CD4-positive, alpha-beta T cell (primary cell): Measurements from ENCODE around the gene PHEX. TPM values are rescaled to one million over a fixed set of nuclear protein-coding genes. Genes with fewer than 3 reads are reported as not detected.

Experiments
- ATAC-seq: fragments of 200-7000 bp; cut with Tn5 transposase; one replicate; pipeline ENCODE4 v1.10.0; 2022; ENCODE audit warnings: mild to moderate bottlenecking; ENCODE audit not compliant: poor library complexity
- CTCF ChIA-PET: fragments of 350-600 bp; sonication (Branson Sonifier 250); formaldehyde crosslinking; loops from one replicate; lab custom pipeline; 2021; ENCODE audit warnings: antibody characterized with exemption, inconsistent platforms; lab: Charles Lee
- POLR2A ChIA-PET: fragments of 350-600 bp; sonication (Branson Sonifier 250); formaldehyde crosslinking; loops from one replicate; lab custom pipeline; 2021; ENCODE audit warnings: antibody characterized with exemption, inconsistent platforms; lab: Charles Lee
- DNase-seq, 14 experiments: peaks; one replicate each; pipeline ENCODE4 v3.0.0-alpha.2; 2013 to 2020; ENCODE audit warnings: mixed read lengths in 2 of 14
- H3K27ac ChIP-seq, 2 donors: one replicate each; pipeline versions ENCODE4 v1.5.1 to v1.7.0; 2013; ENCODE audit warnings: low read length in 2 of 2, low read depth in 1 of 2, mild to moderate bottlenecking in 1 of 2
- H3K27me3 ChIP-seq, 2 experiments: 1 replicate in 1 of 2; 2 replicates in 1 of 2; pipeline versions ENCODE4 v1.6.1 to v1.7.0; 2013; ENCODE audit warnings: low read length in 2 of 2, control low read depth in 1 of 2, mild to moderate bottlenecking in 1 of 2, moderate library complexity in 1 of 2; ENCODE audit not compliant: insufficient read depth in 2 of 2, control insufficient read depth in 1 of 2
- H3K36me3 ChIP-seq: one replicate; pipeline ENCODE4 v1.6.1; 2013; ENCODE audit warnings: low read length, control low read depth; ENCODE audit not compliant: insufficient read depth
- H3K4me1 ChIP-seq: one replicate; pipeline ENCODE4 v1.6.1; 2013; ENCODE audit warnings: low read length, control low read depth; ENCODE audit not compliant: insufficient read depth
- H3K4me3 ChIP-seq: one replicate; pipeline ENCODE4 v1.5.1; 2013; ENCODE audit warnings: mild to moderate bottlenecking, low read length, moderate library complexity
- H3K9me3 ChIP-seq, 2 experiments: 1 replicate in 1 of 2; 2 replicates in 1 of 2; pipeline versions ENCODE4 v1.6.1 to v1.7.0; 2013; ENCODE audit warnings: low read length in 2 of 2, mild to moderate bottlenecking in 2 of 2, control low read depth in 1 of 2, moderate library complexity in 1 of 2; ENCODE audit not compliant: control insufficient read depth in 1 of 2, insufficient read depth in 1 of 2
- H3K27ac Mint-ChIP-seq: one replicate; pipeline ENCODE4 v1.8.0; 2020; ENCODE audit warnings: mixed read lengths
- H3K27me3 Mint-ChIP-seq: one replicate; pipeline ENCODE4 v1.8.0; 2021; ENCODE audit warnings: mixed read lengths
- H3K36me3 Mint-ChIP-seq: one replicate; pipeline ENCODE4 v1.8.0; 2021; ENCODE audit warnings: low read depth, mixed read lengths
- H3K4me1 Mint-ChIP-seq: one replicate; pipeline ENCODE4 v1.8.0; 2021; ENCODE audit warnings: low read depth, mixed read lengths
- H3K4me3 Mint-ChIP-seq: one replicate; pipeline ENCODE4 v1.8.0; 2020; ENCODE audit warnings: mild to moderate bottlenecking, mixed read lengths
- H3K9me3 Mint-ChIP-seq: one replicate; pipeline ENCODE4 v1.8.0; 2020; ENCODE audit warnings: mixed read lengths
- intact Hi-C, 2 experiments: fragments of 100-400 bp; cut with DNase I in 1 of 2; cut with micrococcal nuclease in 1 of 2; formaldehyde crosslinking; loops; one replicate each; pipeline versions ENCODE4 v1.15.1 to v1.9.0; 2023 to 2025; cut with DNase I, micrococcal nuclease
- total RNA-seq, 174 experiments: library from RNA in 2 of 174; stranded (reverse) in 2 of 174; gene quantifications; one replicate each; pipeline ENCODE4 v1.2.3 and lab custom pipeline; 2021 to 2026
- TF ChIP-seq, protein P1 (sequence below): fragments of 200-600 bp; IDR thresholded peaks from one replicate; pipeline ENCODE4 v1.8.0; 2022; ENCODE audit warnings: antibody characterized with exemption, mild to moderate bottlenecking

The PHEX gene
- total RNA-seq, 2 experiments from 2014 or later: 0.08 to 0.14 TPM

DNA sequence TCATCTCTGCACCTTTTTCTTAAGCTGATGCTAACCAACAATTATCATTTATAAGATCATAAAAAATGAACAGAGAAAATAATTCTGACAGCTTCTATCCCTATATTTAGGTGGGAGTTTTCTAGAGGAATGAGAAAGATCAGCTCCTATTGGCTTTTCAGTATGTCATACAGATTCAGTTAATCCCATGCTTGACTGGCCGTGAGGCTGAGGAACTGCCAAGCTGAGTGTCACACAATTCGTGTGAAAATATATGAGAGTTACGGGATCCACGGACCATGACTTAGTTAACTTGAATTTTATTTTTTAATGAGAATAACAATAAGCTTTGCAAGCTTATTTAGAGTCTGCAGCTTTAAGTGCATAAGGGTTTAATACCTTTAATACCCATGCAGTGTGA, 37.5 kb downstream of the PHEX start:
- Mint-ChIP-seq H3K4me3 (no peak overlapping the region), H3K9me3 (no peaks in the 10 kb centered on the region), H3K36me3 (no peaks in the 10 kb centered on the region), H3K27me3 (no peaks in the 10 kb centered on the region), H3K4me1 (no peaks in the 10 kb centered on the region), H3K27ac (no peak overlapping the region)
- H3K27ac ChIP-seq: no peak overlapping the region
- H3K4me3 ChIP-seq: no peak overlapping the region
- intact Hi-C loops: no loop called here
- H3K36me3 ChIP-seq: no peaks in the 10 kb centered on the region
- no peaks in the 10 kb centered on the region for H3K4me1 ChIP-seq
- TF ChIP-seq, protein P1, sequence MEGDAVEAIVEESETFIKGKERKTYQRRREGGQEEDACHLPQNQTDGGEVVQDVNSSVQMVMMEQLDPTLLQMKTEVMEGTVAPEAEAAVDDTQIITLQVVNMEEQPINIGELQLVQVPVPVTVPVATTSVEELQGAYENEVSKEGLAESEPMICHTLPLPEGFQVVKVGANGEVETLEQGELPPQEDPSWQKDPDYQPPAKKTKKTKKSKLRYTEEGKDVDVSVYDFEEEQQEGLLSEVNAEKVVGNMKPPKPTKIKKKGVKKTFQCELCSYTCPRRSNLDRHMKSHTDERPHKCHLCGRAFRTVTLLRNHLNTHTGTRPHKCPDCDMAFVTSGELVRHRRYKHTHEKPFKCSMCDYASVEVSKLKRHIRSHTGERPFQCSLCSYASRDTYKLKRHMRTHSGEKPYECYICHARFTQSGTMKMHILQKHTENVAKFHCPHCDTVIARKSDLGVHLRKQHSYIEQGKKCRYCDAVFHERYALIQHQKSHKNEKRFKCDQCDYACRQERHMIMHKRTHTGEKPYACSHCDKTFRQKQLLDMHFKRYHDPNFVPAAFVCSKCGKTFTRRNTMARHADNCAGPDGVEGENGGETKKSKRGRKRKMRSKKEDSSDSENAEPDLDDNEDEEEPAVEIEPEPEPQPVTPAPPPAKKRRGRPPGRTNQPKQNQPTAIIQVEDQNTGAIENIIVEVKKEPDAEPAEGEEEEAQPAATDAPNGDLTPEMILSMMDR: no peak
- no peak for ATAC-seq
- POLR2A ChIA-PET: no interaction called here
- no peaks in the 10 kb centered on the region for H3K9me3 ChIP-seq
- no peaks in the 10 kb centered on the region for H3K27me3 ChIP-seq
- no peak for DNase-seq
- CTCF ChIA-PET: no interaction called here

DNA sequence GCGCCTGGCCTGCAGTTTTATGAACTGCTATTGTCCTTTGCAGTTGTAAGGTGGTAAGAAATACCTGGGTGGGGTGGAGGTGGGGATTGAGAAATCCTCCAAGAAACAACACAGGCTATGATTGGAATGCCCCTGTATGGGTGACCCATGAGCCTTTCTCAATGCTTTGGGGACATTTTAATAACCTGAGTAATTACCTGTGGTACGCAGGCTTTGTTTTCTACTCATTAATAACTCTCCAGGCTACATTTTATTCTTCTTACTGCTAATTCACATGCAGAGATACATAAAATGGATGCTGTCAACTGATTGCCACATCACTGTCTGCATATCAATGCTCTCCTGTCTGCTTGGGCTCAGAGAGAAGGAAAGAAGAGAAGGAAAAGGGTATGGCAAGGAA, 41.8 kb downstream of the PHEX start:
- ChIA-PET POLR2A (no interaction called here), CTCF (no interaction called here)
- ATAC-seq (no peak), DNase-seq (no peak)
- Mint-ChIP-seq H3K36me3 (no peaks in the 10 kb centered on the region), H3K4me3 (no peak overlapping the region), H3K9me3 (no peaks in the 10 kb centered on the region), H3K4me1 (no peaks in the 10 kb centered on the region), H3K27ac (no peak overlapping the region), H3K27me3 (no peaks in the 10 kb centered on the region)
- no peaks in the 10 kb centered on the region for H3K9me3 ChIP-seq
- H3K4me1 ChIP-seq: no peaks in the 10 kb centered on the region
- TF ChIP-seq, protein P1: no peak
- no peak overlapping the region for H3K4me3 ChIP-seq
- intact Hi-C loops: no loop called here
- H3K27me3 ChIP-seq: no peaks in the 10 kb centered on the region
- H3K36me3 ChIP-seq: no peaks in the 10 kb centered on the region
- no peak overlapping the region for H3K27ac ChIP-seq

DNA sequence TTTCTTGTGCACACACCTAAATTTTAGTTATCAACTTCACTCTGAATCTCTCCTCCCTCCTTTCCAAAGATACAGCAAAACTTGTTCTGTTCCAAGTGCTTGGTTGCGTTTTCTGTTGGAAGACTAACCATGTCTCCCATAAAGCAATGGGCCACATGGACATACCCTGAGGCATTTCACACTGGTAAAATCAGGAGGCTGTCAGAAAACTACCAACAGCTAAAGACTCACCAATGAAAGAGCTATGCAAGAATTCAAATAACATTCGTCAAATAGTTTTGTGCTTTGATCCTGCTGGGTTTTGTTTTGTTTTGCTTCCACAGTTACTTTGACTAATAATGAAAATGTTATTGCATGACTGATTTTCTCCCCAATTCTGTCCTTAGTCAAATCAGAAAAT, 46.0 kb downstream of the PHEX start:
- Histone ChIP-seq H3K9me3 (no peaks in the 10 kb centered on the region), H3K27ac (no peak overlapping the region), H3K27me3 (no peaks in the 10 kb centered on the region), H3K36me3 (no peaks in the 10 kb centered on the region), H3K4me1 (no peaks in the 10 kb centered on the region), H3K4me3 (no peak overlapping the region)
- no peaks in the 10 kb centered on the region for H3K9me3 Mint-ChIP-seq
- no peak overlapping the region for H3K4me3 Mint-ChIP-seq
- H3K27me3 Mint-ChIP-seq: no peaks in the 10 kb centered on the region
- intact Hi-C loops: no loop called here
- TF ChIP-seq, protein P1: no peak
- H3K4me1 Mint-ChIP-seq: no peaks in the 10 kb centered on the region
- no peaks in the 10 kb centered on the region for H3K36me3 Mint-ChIP-seq
- POLR2A ChIA-PET: no interaction called here
- DNase-seq: no peak
- CTCF ChIA-PET: no interaction called here
- ATAC-seq: no peak
- no peak overlapping the region for H3K27ac Mint-ChIP-seq
